ENCODE data around the gene ST3GAL4. TPM values are rescaled to one million over a fixed set of nuclear protein-coding genes. Genes with fewer than 3 reads are reported as not detected.

Gene ST3GAL4
- total RNA-seq, 2 experiments from 2014 or later = 14.3 to 18.8 TPM

- Histone ChIP-seq H2AFZ (ENCODE audit: low read length) (no peak overlapping the region), H3K4me2 (ENCODE audit: low read length) (no peak overlapping the region), H3K79me2 (ENCODE audit: insufficient read depth, low read depth, low read length) (no peaks in the 10 kb centered on the region), H3K4me3 (ENCODE audit: low read depth, low read length, poor library complexity, severe bottlenecking) (no peak overlapping the region), H3K9me2 (ENCODE audit: insufficient read depth, low read length) (no peaks in the 10 kb centered on the region), H3K4me1 (ENCODE audit: insufficient read depth, low read length, poor library complexity, severe bottlenecking) (no peaks in the 10 kb centered on the region), H3K9me3 (ENCODE audit: low read length) (no peaks in the 10 kb centered on the region), H3K36me3 (ENCODE audit: insufficient read depth, low read length) (peaks cover 29% of the 10 kb centered on the region; the same call in 1 of the 2 replicates), H3K27ac (ENCODE audit: low read depth, low read length, poor library complexity, severe bottlenecking) (no peak overlapping the region), H4K20me1 (ENCODE audit: insufficient read depth, low read length) (no peaks in the 10 kb centered on the region)
- DNase-seq (ENCODE audit: low spot score) = no peak
- POLR2A ChIA-PET = interaction anchor here (0.6 kb wide), 1 partner anchor 13 kb away, joined by 3 read pairs; no protein-coding TSS in a partner anchor
- intact Hi-C loops (cut with micrococcal nuclease; ENCODE audit: unreplicated experiment) = no loop called here
- TF ChIP-seq CTCF (conservative IDR thresholded peaks at IDR 0.05; ENCODE audit: low read length) = no peak
- TF ChIP-seq EZH2phosphoT487 (IDR thresholded peaks at IDR 0.05; ENCODE audit: borderline replicate concordance, low read depth, low read length) = no peak
- CTCF ChIA-PET (ENCODE audit: unreplicated experiment) = no interaction called here
- BruUV-seq (replicated peaks) = no TSS peak
These were observed 24.2 kb upstream of the ST3GAL4 start for GRCh38 chr11:126331286-126331685.

- Histone ChIP-seq H4K20me1 (ENCODE audit: insufficient read depth, low read length) (no peaks in the 10 kb centered on the region), H3K36me3 (ENCODE audit: insufficient read depth, low read length) (peaks cover 29% of the 10 kb centered on the region; the same call in 1 of the 2 replicates), H3K79me2 (ENCODE audit: insufficient read depth, low read depth, low read length) (no peaks in the 10 kb centered on the region), H3K4me2 (ENCODE audit: low read length) (no peak overlapping the region), H3K27ac (ENCODE audit: low read depth, low read length, poor library complexity, severe bottlenecking) (no peak overlapping the region), H3K9me2 (ENCODE audit: insufficient read depth, low read length) (no peaks in the 10 kb centered on the region), H3K4me3 (ENCODE audit: low read depth, low read length, poor library complexity, severe bottlenecking) (no peak overlapping the region), H2AFZ (ENCODE audit: low read length) (no peak overlapping the region), H3K4me1 (ENCODE audit: insufficient read depth, low read length, poor library complexity, severe bottlenecking) (no peaks in the 10 kb centered on the region), H3K9me3 (ENCODE audit: low read length) (no peaks in the 10 kb centered on the region)
- BruUV-seq (replicated peaks) = no TSS peak
- ChIA-PET POLR2A (no interaction called here), CTCF (ENCODE audit: unreplicated experiment) (no interaction called here)
- DNase-seq (ENCODE audit: low spot score) = no peak
- intact Hi-C loops (cut with micrococcal nuclease; ENCODE audit: unreplicated experiment) = no loop called here
- TF ChIP-seq CTCF (conservative IDR thresholded peaks at IDR 0.05; ENCODE audit: low read length) = no peak
- no peak for TF ChIP-seq EZH2phosphoT487 (IDR thresholded peaks at IDR 0.05; ENCODE audit: borderline replicate concordance, low read depth, low read length)
These were observed 23.2 kb upstream of the ST3GAL4 start for GRCh38 chr11:126332221-126332711.

- no TSS peak for BruUV-seq (replicated peaks)
- no peak overlapping the region for H2AFZ ChIP-seq (ENCODE audit: low read length)
- TF ChIP-seq EZH2phosphoT487 (IDR thresholded peaks at IDR 0.05; ENCODE audit: borderline replicate concordance, low read depth, low read length) (no peak), CTCF (conservative IDR thresholded peaks at IDR 0.05; ENCODE audit: low read length) (no peak)
- no peaks in the 10 kb centered on the region for H3K9me2 ChIP-seq (ENCODE audit: insufficient read depth, low read length)
- ChIA-PET POLR2A (interaction anchor here (0.6 kb wide), 1 partner anchor 109 kb away, joined by 3 read pairs; no protein-coding TSS in a partner anchor), CTCF (ENCODE audit: unreplicated experiment) (no interaction called here)
- H3K36me3 ChIP-seq (ENCODE audit: insufficient read depth, low read length) = peaks cover 33% of the 10 kb centered on the region; the same call in 1 of the 2 replicates
- no peaks in the 10 kb centered on the region for H3K79me2 ChIP-seq (ENCODE audit: insufficient read depth, low read depth, low read length)
- H3K4me3 ChIP-seq (ENCODE audit: low read depth, low read length, poor library complexity, severe bottlenecking) = no peak overlapping the region
- no peak for DNase-seq (ENCODE audit: low spot score)
- H3K4me2 ChIP-seq (ENCODE audit: low read length) = no peak overlapping the region
- intact Hi-C loops (cut with micrococcal nuclease; ENCODE audit: unreplicated experiment) = no loop called here
- no peaks in the 10 kb centered on the region for H3K9me3 ChIP-seq (ENCODE audit: low read length)
- H3K4me1 ChIP-seq (ENCODE audit: insufficient read depth, low read length, poor library complexity, severe bottlenecking) = no peaks in the 10 kb centered on the region
- H3K27ac ChIP-seq (ENCODE audit: low read depth, low read length, poor library complexity, severe bottlenecking) = no peak overlapping the region
- no peaks in the 10 kb centered on the region for H4K20me1 ChIP-seq (ENCODE audit: insufficient read depth, low read length)
These were observed 22.3 kb upstream of the ST3GAL4 start for GRCh38 chr11:126333142-126333541.

Measured in OCI-LY7 (cell line).